ENCODE results near the gene TMEM240.
A peak's percentile ranks its signal among the peaks of the same experiment; 100 is the strongest.

GRCh38 chr1:1541956-1542765 is 1.7 kb upstream of the TMEM240 start:
- no peak for TF ChIP-seq CTCF (IDR thresholded peaks at IDR 0.05 in 8 of 11, conservative IDR thresholded peaks at IDR 0.05 in 3 of 11)
- peak in 2 of 3 donors; percentile 16 to 51 for TF ChIP-seq POLR2AphosphoS5 (IDR thresholded peaks at IDR 0.05)
- no peak for TF ChIP-seq POLR2A (IDR thresholded peaks at IDR 0.05)

Data from spleen (tissue), 7 donors.